H9 (cell line): Measurements from ENCODE around the gene SLAMF1. TPM values are rescaled to one million over a fixed set of nuclear protein-coding genes. Genes with fewer than 3 reads are reported as not detected.
A peak's percentile ranks its signal among the peaks of the same experiment; 100 is the strongest.

Experiments
- DNase-seq: peaks from one replicate; pipeline ENCODE4 v3.0.0-alpha.2; 2017
- H2AFZ ChIP-seq: one replicate; pipeline ENCODE4 v1.6.1; 2013; ENCODE audit warnings: mild to moderate bottlenecking, low read length, control low read depth, moderate library complexity
- H2AK5ac ChIP-seq: 2 replicates; pipeline ENCODE4 v1.6.1; 2013; ENCODE audit warnings: low read length, control low read depth, mixed read lengths; ENCODE audit not compliant: insufficient read length
- H2BK120ac ChIP-seq: one replicate; pipeline ENCODE4 v1.6.1; 2013; ENCODE audit warnings: low read depth, mild to moderate bottlenecking, low read length, control low read depth, inconsistent platforms; ENCODE audit not compliant: poor library complexity, severe bottlenecking
- H2BK12ac ChIP-seq: 2 replicates; pipeline ENCODE4 v1.6.1; 2013; ENCODE audit warnings: low read length, control low read depth, mixed read lengths, low read depth; ENCODE audit not compliant: insufficient read length
- H2BK15ac ChIP-seq: 2 replicates; pipeline ENCODE4 v1.6.1; 2013; ENCODE audit warnings: low read depth, low read length, control low read depth
- H2BK20ac ChIP-seq: one replicate; pipeline ENCODE4 v1.6.1; 2013; ENCODE audit warnings: low read depth, mild to moderate bottlenecking, low read length, control low read depth, inconsistent platforms; ENCODE audit not compliant: poor library complexity, severe bottlenecking
- H2BK5ac ChIP-seq: 2 replicates; pipeline ENCODE4 v1.6.1; 2013; ENCODE audit warnings: low read length, control low read depth, mixed read lengths; ENCODE audit not compliant: insufficient read length
- H3K14ac ChIP-seq: 2 replicates; pipeline ENCODE4 v1.6.1; 2013; ENCODE audit warnings: low read length, control low read depth; ENCODE audit not compliant: insufficient read depth
- H3K18ac ChIP-seq: 2 replicates; pipeline ENCODE4 v1.6.1; 2013; ENCODE audit warnings: low read depth, mild to moderate bottlenecking, mixed read lengths, low read length, control low read depth; ENCODE audit not compliant: insufficient read length
- H3K23ac ChIP-seq: 2 replicates; pipeline ENCODE4 v1.6.1; 2013; ENCODE audit warnings: low read length, control low read depth, mixed read lengths, low read depth; ENCODE audit not compliant: insufficient read length
- H3K23me2 ChIP-seq: 2 replicates; pipeline ENCODE4 v1.6.1; 2013; ENCODE audit warnings: low read depth, mild to moderate bottlenecking, mixed read lengths, low read length, control low read depth; ENCODE audit not compliant: insufficient read length, poor library complexity, severe bottlenecking
- H3K27ac ChIP-seq: 2 replicates; pipeline ENCODE4 v1.5.1; 2013; ENCODE audit warnings: low read length, control low read depth, mixed read lengths, low read depth; ENCODE audit not compliant: insufficient read length
- H3K27me3 ChIP-seq: 2 replicates; pipeline ENCODE4 v1.6.1; 2013; ENCODE audit warnings: low read length, control low read depth, inconsistent platforms; ENCODE audit not compliant: insufficient read depth
- H3K4ac ChIP-seq: 2 replicates; pipeline ENCODE4 v1.6.1; 2013; ENCODE audit warnings: low read depth, mild to moderate bottlenecking, control low read depth, inconsistent platforms, low read length, moderate library complexity
- H3K4me1 ChIP-seq: 2 replicates; pipeline ENCODE4 v1.6.1; 2013; ENCODE audit warnings: low read length, control low read depth, inconsistent platforms; ENCODE audit not compliant: insufficient read depth
- H3K4me2 ChIP-seq: 2 replicates; pipeline ENCODE4 v1.6.1; 2013; ENCODE audit warnings: low read length, control low read depth, mixed read lengths; ENCODE audit not compliant: insufficient read length, insufficient read depth
- H3K56ac ChIP-seq: 2 replicates; pipeline ENCODE4 v1.6.1; 2013; ENCODE audit warnings: low read depth, mild to moderate bottlenecking, mixed read lengths, low read length, control low read depth; ENCODE audit not compliant: insufficient read length
- H3K79me1 ChIP-seq: 2 replicates; pipeline ENCODE4 v1.6.1; 2013; ENCODE audit warnings: low read depth, mild to moderate bottlenecking, moderate library complexity, low read length, control low read depth, inconsistent platforms; ENCODE audit not compliant: insufficient read depth, poor library complexity, severe bottlenecking
- H3K79me2 ChIP-seq: 2 replicates; pipeline ENCODE4 v1.6.1; 2013; ENCODE audit warnings: low read length, control low read depth, inconsistent platforms; ENCODE audit not compliant: insufficient read depth
- H3K9ac ChIP-seq: 2 replicates; pipeline ENCODE4 v1.6.1; 2013; ENCODE audit warnings: low read length, control low read depth, mixed read lengths; ENCODE audit not compliant: insufficient read length; ENCODE audit errors: extremely low read depth
- H3K9me3 ChIP-seq: one replicate; pipeline ENCODE4 v1.6.1; 2013; ENCODE audit warnings: low read depth, low read length, inconsistent platforms; ENCODE audit not compliant: control insufficient read depth
- H3T11ph ChIP-seq: one replicate; pipeline ENCODE4 v1.6.1; 2013; ENCODE audit warnings: mild to moderate bottlenecking, low read length, control low read depth, inconsistent platforms
- H4K20me1 ChIP-seq: one replicate; pipeline ENCODE4 v1.6.1; 2013; ENCODE audit not compliant: control insufficient read depth, insufficient read length, insufficient read depth
- H4K5ac ChIP-seq: 2 replicates; pipeline ENCODE4 v1.6.1; 2013; ENCODE audit warnings: low read depth, mild to moderate bottlenecking, mixed read lengths, low read length, control low read depth; ENCODE audit not compliant: insufficient read length
- H4K8ac ChIP-seq: replicated peaks from 2 replicates; pipeline ENCODE4 v1.6.1; 2013; ENCODE audit warnings: low read length, control low read depth, mixed read lengths, low read depth; ENCODE audit not compliant: insufficient read length
- H4K91ac ChIP-seq: 2 replicates; pipeline ENCODE4 v1.6.1; 2013; ENCODE audit warnings: low read depth, mild to moderate bottlenecking, moderate library complexity, mixed read lengths, low read length, control low read depth; ENCODE audit not compliant: insufficient read length
- H3K27ac Mint-ChIP-seq, 3 experiments: 2 replicates in 2 of 3; 3 replicates in 1 of 3; pipeline ENCODE4 v1.8.0; 2020 to 2021; ENCODE audit warnings: mixed read lengths in 3 of 3, mild to moderate bottlenecking in 1 of 3, moderate library complexity in 1 of 3
- H3K27me3 Mint-ChIP-seq: 2 replicates; pipeline ENCODE4 v1.8.0; 2021; ENCODE audit warnings: low read depth, mild to moderate bottlenecking, moderate library complexity, mixed read lengths
- H3K36me3 Mint-ChIP-seq, 3 experiments: 2 replicates in 2 of 3; 3 replicates in 1 of 3; pipeline ENCODE4 v1.8.0; 2020 to 2021; ENCODE audit warnings: low read depth in 3 of 3, mixed read lengths in 3 of 3; ENCODE audit not compliant: insufficient read depth in 1 of 3
- H3K4me1 Mint-ChIP-seq, 2 experiments: 2 replicates each; pipeline ENCODE4 v1.8.0; 2020; ENCODE audit warnings: mixed read lengths in 2 of 2
- H3K4me3 Mint-ChIP-seq, 2 experiments: 2 replicates in 1 of 2; 3 replicates in 1 of 2; pipeline ENCODE4 v1.8.0; 2020 to 2021; ENCODE audit warnings: mild to moderate bottlenecking in 2 of 2, mixed read lengths in 2 of 2, moderate library complexity in 1 of 2
- H3K9me3 Mint-ChIP-seq, 2 experiments: 2 replicates in 1 of 2; 3 replicates in 1 of 2; pipeline ENCODE4 v1.8.0; 2020; ENCODE audit warnings: mild to moderate bottlenecking in 2 of 2, mixed read lengths in 2 of 2, moderate library complexity in 1 of 2
- CTCF ChIP-seq: fragments of 200-600 bp; sonication (generic); conservative IDR thresholded peaks from 3 replicates; pipeline ENCODE4 v1.8.0; 2021; ENCODE audit warnings: antibody characterized with exemption, mild to moderate bottlenecking
- WGBS: extraction: QIAGEN DNeasy Blood & Tissue Kit; methylation state at CpG from one replicate; pipeline ENCODE4 v1.1.7; 2013; ENCODE audit warnings: missing lambda C conversion rate, low lambda C conversion rate, mixed read lengths; ENCODE audit not compliant: insufficient read length; ENCODE audit errors: extremely low coverage; 5-methylcytosine and 5-hydroxymethylcytosine counted together
- total RNA-seq: library from RNA; stranded (reverse); gene quantifications from 2 replicates; pipeline ENCODE4 v1.2.1, GENCODE V29; 2021

SLAMF1 gene
- total RNA-seq, 1 experiment from 2014 or later = not detected

GRCh38 chr1:160606611-160607010, 40.2 kb downstream of the SLAMF1 start:
- H2AFZ ChIP-seq = no peak overlapping the region
- no peak overlapping the region for H3K23ac ChIP-seq
- no peak overlapping the region for H3K18ac ChIP-seq
- WGBS = no CpG with 5 or more reads among the region's 1 CpG
- no peak overlapping the region for H3K9ac ChIP-seq
- peaks cover 23 to 42% of the 10 kb centered on the region in 2 experiments for H3K4me1 Mint-ChIP-seq
- H3K4me3 Mint-ChIP-seq = no peak overlapping the region
- no peaks in the 10 kb centered on the region for H3K79me2 ChIP-seq
- no peaks in the 10 kb centered on the region for H3K4me1 ChIP-seq
- no peak overlapping the region for H3K4me2 ChIP-seq
- no peaks in the 10 kb centered on the region; the same call in 1 of the 2 replicates for H3K27me3 Mint-ChIP-seq
- H3K79me1 ChIP-seq = no peaks in the 10 kb centered on the region
- H2BK5ac ChIP-seq = no peak overlapping the region
- H3K14ac ChIP-seq = no peak overlapping the region
- no peak overlapping the region for H2BK12ac ChIP-seq
- no peaks in the 10 kb centered on the region for H3K23me2 ChIP-seq
- H3K36me3 Mint-ChIP-seq = peaks cover 9 to 17% (median 9%) of the 10 kb centered on the region in 3 experiments; a peak in 6 of 7 replicates
- H4K5ac ChIP-seq = no peak overlapping the region
- H3K9me3 ChIP-seq = no peaks in the 10 kb centered on the region
- no peak overlapping the region for H3K27ac ChIP-seq
- H2AK5ac ChIP-seq = no peak overlapping the region
- H2BK120ac ChIP-seq = no peak overlapping the region
- H3T11ph ChIP-seq = no peak overlapping the region
- H4K20me1 ChIP-seq = no peaks in the 10 kb centered on the region
- no peak overlapping the region for H2BK15ac ChIP-seq
- H3K9me3 Mint-ChIP-seq = peaks cover 20 to 25% of the 10 kb centered on the region in 2 experiments
- H3K27ac Mint-ChIP-seq = peak overlapping the region in 1 of 3 experiments; percentile 37; a peak in 1 of 7 replicates
- no peak overlapping the region for H4K91ac ChIP-seq
- no peak overlapping the region for H4K8ac ChIP-seq
- no peak overlapping the region for H2BK20ac ChIP-seq
- DNase-seq = no peak
- TF ChIP-seq CTCF = no peak
- H3K56ac ChIP-seq = no peak overlapping the region
- H3K27me3 ChIP-seq = no peaks in the 10 kb centered on the region
- H3K4ac ChIP-seq = no peak overlapping the region
